WTC11 (cell line): ENCODE measurements around the gene HAUS5. TPM values are rescaled to one million over a fixed set of nuclear protein-coding genes. Genes with fewer than 3 reads are reported as not detected.

ENCODE experiments used
- ATAC-seq: fragments of 200-7000 bp; cut with Tn5 transposase; 2 replicates; pipeline ENCODE4 v1.10.0; 2021; ENCODE audit warnings: mild to moderate bottlenecking, moderate library complexity
- CTCF ChIA-PET: fragments of 300-600 bp; sonication (Branson Sonifier 250); formaldehyde crosslinking; loops from one replicate; lab custom pipeline; 2021; ENCODE audit warnings: antibody characterized with exemption; lab: Charles Lee
- POLR2A ChIA-PET: fragments of 350-600 bp; sonication (Branson Sonifier 250); formaldehyde crosslinking; loops from one replicate; lab custom pipeline; 2021; ENCODE audit warnings: antibody characterized with exemption; lab: Charles Lee
- DNase-seq: peaks from one replicate; pipeline ENCODE4 v3.0.0; 2021; ENCODE audit warnings: low spot score
- H3K27ac Mint-ChIP-seq: 2 replicates; pipeline ENCODE4 v1.8.0; 2021; ENCODE audit warnings: mixed read lengths
- H3K27me3 Mint-ChIP-seq: 2 replicates; pipeline ENCODE4 v1.8.0; 2021; ENCODE audit warnings: low read depth, mild to moderate bottlenecking, moderate library complexity, mixed read lengths
- H3K36me3 Mint-ChIP-seq: 2 replicates; pipeline ENCODE4 v1.8.0; 2021; ENCODE audit warnings: mixed read lengths
- H3K4me1 Mint-ChIP-seq: 2 replicates; pipeline ENCODE4 v1.8.0; 2022; ENCODE audit warnings: mixed read lengths
- H3K4me3 Mint-ChIP-seq: 2 replicates; pipeline ENCODE4 v1.8.0; 2021; ENCODE audit warnings: mild to moderate bottlenecking, moderate library complexity, mixed read lengths
- H3K9me3 Mint-ChIP-seq: 2 replicates; pipeline ENCODE4 v1.8.0; 2021; ENCODE audit warnings: mixed read lengths
- ATF6 ChIP-seq: sonication (generic); formaldehyde crosslinking; IDR thresholded peaks from 2 replicates; pipeline ENCODE4 v1.8.1; 2023; ENCODE audit warnings: mild to moderate bottlenecking, missing genetic modification reagents
- ELF4 ChIP-seq: sonication (generic); formaldehyde crosslinking; IDR thresholded peaks from 2 replicates; pipeline ENCODE4 v1.8.1; 2022; ENCODE audit warnings: low read depth, mild to moderate bottlenecking, moderate library complexity, missing genetic modification reagents
- GABPB1 ChIP-seq: sonication (generic); formaldehyde crosslinking; IDR thresholded peaks from 2 replicates; pipeline ENCODE4 v1.8.1; 2023; ENCODE audit warnings: mild to moderate bottlenecking, missing genetic modification reagents
- HMGA2 ChIP-seq: fragments of 250-450 bp; sonication (Bioruptor Pico); IDR thresholded peaks from 2 replicates; pipeline ENCODE4 v1.4.0; 2021; ENCODE audit warnings: mild to moderate bottlenecking, moderate library complexity
- JUN ChIP-seq: sonication (generic); formaldehyde crosslinking; IDR thresholded peaks from 2 replicates; pipeline ENCODE4 v1.8.0; 2023; ENCODE audit warnings: mild to moderate bottlenecking, missing genetic modification reagents
- MXD4 ChIP-seq: fragments of 250-450 bp; sonication (Bioruptor Pico); IDR thresholded peaks from 2 replicates; pipeline ENCODE4 v1.8.0; 2021; ENCODE audit warnings: mild to moderate bottlenecking, moderate library complexity, borderline replicate concordance
- NFATC4 ChIP-seq: fragments of 250-450 bp; sonication (Bioruptor Pico); IDR thresholded peaks from 2 replicates; pipeline ENCODE4 v1.9.0; 2021; ENCODE audit warnings: mild to moderate bottlenecking
- NFE2L1 ChIP-seq: sonication (generic); formaldehyde crosslinking; IDR thresholded peaks from 2 replicates; pipeline ENCODE4 v1.8.1; 2023; ENCODE audit warnings: missing genetic modification reagents
- PRDM15 ChIP-seq: sonication (generic); formaldehyde crosslinking; IDR thresholded peaks from 2 replicates; pipeline ENCODE4 v1.8.0; 2022; ENCODE audit warnings: missing genetic modification reagents
- SMAD4 ChIP-seq: sonication (generic); formaldehyde crosslinking; IDR thresholded peaks from 2 replicates; pipeline ENCODE4 v1.8.0; 2022; ENCODE audit warnings: mild to moderate bottlenecking, missing genetic modification reagents
- SP1 ChIP-seq: sonication (generic); formaldehyde crosslinking; conservative IDR thresholded peaks from 2 replicates; pipeline ENCODE4 v1.8.1; 2022; ENCODE audit warnings: missing genetic modification reagents
- TP53 ChIP-seq: sonication (generic); formaldehyde crosslinking; IDR thresholded peaks from 2 replicates; pipeline ENCODE4 v1.8.1; 2023; ENCODE audit warnings: mild to moderate bottlenecking, missing genetic modification reagents
- USF1 ChIP-seq: sonication (generic); formaldehyde crosslinking; IDR thresholded peaks from 2 replicates; pipeline ENCODE4 v1.8.0; 2022; ENCODE audit warnings: mild to moderate bottlenecking, missing genetic modification reagents
- ZBTB43 ChIP-seq: sonication (generic); formaldehyde crosslinking; IDR thresholded peaks from 2 replicates; pipeline ENCODE4 v1.8.1; 2023; ENCODE audit warnings: mild to moderate bottlenecking, missing genetic modification reagents
- ZNF121 ChIP-seq: sonication (generic); formaldehyde crosslinking; IDR thresholded peaks from 2 replicates; pipeline ENCODE4 v1.8.0; 2023; ENCODE audit warnings: missing genetic modification reagents
- ZNF138 ChIP-seq: sonication (generic); formaldehyde crosslinking; conservative IDR thresholded peaks from 2 replicates; pipeline ENCODE4 v1.8.1; 2022; ENCODE audit warnings: mild to moderate bottlenecking, moderate library complexity, missing genetic modification reagents
- ZNF219 ChIP-seq: sonication (generic); formaldehyde crosslinking; IDR thresholded peaks from 2 replicates; pipeline ENCODE4 v1.8.0; 2023; ENCODE audit warnings: missing genetic modification reagents, mild to moderate bottlenecking, borderline replicate concordance
- ZNF281 ChIP-seq: sonication (generic); formaldehyde crosslinking; IDR thresholded peaks from 2 replicates; pipeline ENCODE4 v1.8.0; 2023; ENCODE audit warnings: mild to moderate bottlenecking, missing genetic modification reagents
- ZNF396 ChIP-seq: fragments of 250-450 bp; sonication (Bioruptor Pico); IDR thresholded peaks from 2 replicates; pipeline ENCODE4 v1.8.0; 2021; ENCODE audit warnings: mild to moderate bottlenecking, moderate library complexity, borderline replicate concordance
- ZNF423 ChIP-seq: fragments of 250-450 bp; sonication (Bioruptor Pico); IDR thresholded peaks from 2 replicates; pipeline ENCODE4 v2.1.2; 2022; ENCODE audit warnings: mild to moderate bottlenecking, moderate library complexity
- ZNF512 ChIP-seq: sonication (generic); formaldehyde crosslinking; IDR thresholded peaks from 2 replicates; pipeline ENCODE4 v1.8.1; 2022; ENCODE audit warnings: missing genetic modification reagents, borderline replicate concordance
- total RNA-seq: library from RNA; stranded (reverse); gene quantifications from 3 replicates; pipeline ENCODE4 v1.2.3, GENCODE V29; 2021

HAUS5 gene
- total RNA-seq, 1 experiment from 2014 or later = 25.4 TPM

GRCh38 chr19:35565016-35565856, 47.3 kb upstream of the HAUS5 start:
- peaks cover 22% of the 10 kb centered on the region for H3K27me3 Mint-ChIP-seq
- POLR2A ChIA-PET = no interaction called here
- H3K36me3 Mint-ChIP-seq = no peaks in the 10 kb centered on the region
- TF ChIP-seq ZBTB43 = no peak
- TF ChIP-seq GABPB1 (CRISPR knock-in tag) = no peak
- TF ChIP-seq ZNF423 (CRISPR knock-in tag) = no peak
- TF ChIP-seq NFE2L1 (CRISPR knock-in tag) = no peak
- no peak for TF ChIP-seq ZNF281 (CRISPR knock-in tag)
- no peak for TF ChIP-seq ZNF396
- TF ChIP-seq TP53 (CRISPR knock-in tag) = no peak
- no peak for TF ChIP-seq NFATC4
- no peak for TF ChIP-seq ZNF219 (CRISPR knock-in tag)
- TF ChIP-seq ZNF138 = no peak
- TF ChIP-seq USF1 = no peak
- TF ChIP-seq PRDM15 = no peak
- TF ChIP-seq ELF4 (CRISPR knock-in tag) = no peak
- no peak for TF ChIP-seq SP1
- TF ChIP-seq, all 79 proteins: peak for 0
- H3K27ac Mint-ChIP-seq = no peak overlapping the region
- CTCF ChIA-PET = no interaction called here
- no peak overlapping the region for H3K4me3 Mint-ChIP-seq
- peaks cover 1% of the 10 kb centered on the region for H3K4me1 Mint-ChIP-seq
- ATAC-seq = no peak
- H3K9me3 Mint-ChIP-seq = no peaks in the 10 kb centered on the region
- DNase-seq = no peak

GRCh38 chr19:35566738-35567137, 45.8 kb upstream of the HAUS5 start:
- ATAC-seq (no peak), DNase-seq (no peak)
- ChIA-PET CTCF (no interaction called here), POLR2A (no interaction called here)
- H3K36me3 Mint-ChIP-seq = no peaks in the 10 kb centered on the region
- H3K9me3 Mint-ChIP-seq = no peaks in the 10 kb centered on the region
- H3K27me3 Mint-ChIP-seq = peaks cover 10% of the 10 kb centered on the region
- TF ChIP-seq SMAD4 (CRISPR knock-in tag) (no peak), JUN (no peak), MXD4 (CRISPR knock-in tag) (no peak), HMGA2 (no peak), ZNF121 (CRISPR knock-in tag) (no peak), ELF4 (CRISPR knock-in tag) (no peak), ATF6 (CRISPR knock-in tag) (no peak), ZNF512 (CRISPR knock-in tag) (no peak)
- H3K4me1 Mint-ChIP-seq = peaks cover 7% of the 10 kb centered on the region
- H3K4me3 Mint-ChIP-seq = no peak overlapping the region
- H3K27ac Mint-ChIP-seq = no peak overlapping the region
